GM10266 (cell line): ENCODE data around the gene HDAC10.

Experiments
- DNase-seq: peaks from one replicate; pipeline ENCODE4 v3.0.0; 2012; ENCODE audit errors: extremely low spot score
- CTCF ChIP-seq: IDR thresholded peaks from 2 replicates; pipeline ENCODE4 v1.5.1; 2012; ENCODE audit warnings: mild to moderate bottlenecking, low read depth; ENCODE audit not compliant: control insufficient read depth, insufficient read depth; ENCODE audit errors: missing control alignments

The HDAC10 gene

GRCh38 chr22:50233223-50233622 is 17.8 kb downstream of the HDAC10 start:
- TF ChIP-seq CTCF: no peak
- DNase-seq: no peak

- no peak for DNase-seq
- TF ChIP-seq CTCF: no peak
Measured at GRCh38 chr22:50232481-50233151, 18.4 kb downstream of the HDAC10 start.

- no peak for TF ChIP-seq CTCF
- no peak for DNase-seq
Measured at GRCh38 chr22:50229370-50229769, 21.7 kb downstream of the HDAC10 start.

GRCh38 chr22:50228366-50228765 is 22.7 kb downstream of the HDAC10 start:
- no peak for DNase-seq
- TF ChIP-seq CTCF: no peak

GRCh38 chr22:50227579-50228215 is 23.4 kb downstream of the HDAC10 start:
- no peak for DNase-seq
- no peak for TF ChIP-seq CTCF

GRCh38 chr22:50226875-50227165 is 24.2 kb downstream of the HDAC10 start:
- DNase-seq: no peak
- no peak for TF ChIP-seq CTCF

- DNase-seq: no peak
- no peak for TF ChIP-seq CTCF
Measured at GRCh38 chr22:50226063-50226874, 24.8 kb downstream of the HDAC10 start.
